ENCODE measurements around the gene GDPGP1. TPM values are rescaled to one million over a fixed set of nuclear protein-coding genes. Genes with fewer than 3 reads are reported as not detected.

The GDPGP1 gene
- total RNA-seq, 1 experiment from 2014 or later: 22.8 TPM

DNA sequence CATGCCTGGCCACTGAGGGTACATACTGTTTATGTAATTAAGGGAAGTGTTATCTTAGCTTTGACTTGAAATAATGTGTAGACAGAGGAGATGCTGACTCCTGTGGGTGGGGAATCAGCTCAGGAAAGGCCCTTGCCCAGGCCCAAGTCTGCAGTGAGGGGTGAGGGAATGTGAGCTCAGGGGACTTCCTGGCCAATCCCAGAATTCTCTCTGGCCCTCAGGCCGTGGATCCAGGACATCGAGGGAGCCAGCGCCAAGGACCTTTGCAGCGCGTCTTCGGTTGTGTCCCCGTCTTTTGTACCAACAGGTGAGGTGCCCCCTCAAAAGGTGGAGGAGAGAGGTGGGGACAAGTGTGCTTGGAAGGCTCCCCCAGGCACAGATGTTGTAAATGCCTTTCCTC is 6.7 kb upstream of the GDPGP1 start:
- Histone ChIP-seq H3K27me3 (ENCODE audit: control insufficient read depth, insufficient read depth, low read length) (no peaks in the 10 kb centered on the region), H3K4me3 (ENCODE audit: low read depth in 2 of 2, low read length in 2 of 2) (no peak overlapping the region), H3K36me3 (ENCODE audit: control insufficient read depth, insufficient read depth, low read length) (peaks cover 26% of the 10 kb centered on the region), H3K9me3 (ENCODE audit: control insufficient read depth, insufficient read depth, low read depth, low read length) (no peaks in the 10 kb centered on the region), H3K27ac (ENCODE audit: low read length) (peak overlapping the region; percentile 99), H3K4me1 (ENCODE audit: control insufficient read depth, insufficient read depth, low read length) (peaks cover 98% of the 10 kb centered on the region)
- in situ Hi-C loops (cut with HindIII; ENCODE audit: low pct_unique_long_range_greater_than_20kb, low sequenced_read_pairs) (no loop called here), intact Hi-C loops (cut with micrococcal nuclease; ENCODE audit: unreplicated experiment) (no loop called here)
- ChIA-PET POLR2A (interaction anchor here (0.6 to 0.7 kb wide), 2 partner anchors 55 to 65 kb away, joined by 3 to 4 read pairs; no protein-coding TSS in a partner anchor), CTCF (no interaction called here)
- ATAC-seq: no peak
- TF ChIP-seq TCF7L2 (IDR thresholded peaks at IDR 0.05; ENCODE audit: low read depth, low read length) (no peak), SIN3A (IDR thresholded peaks at IDR 0.05; ENCODE audit: borderline replicate concordance, insufficient read depth, low read depth, low read length) (no peak), POLR2AphosphoS5 (IDR thresholded peaks at IDR 0.05; ENCODE audit: low read depth, low read length) (peak; percentile 33; the same call in 1 of the 2 replicates)
- no peak for DNase-seq (ENCODE audit: low read depth, low spot score)
- BruUV-seq (replicated peaks): no TSS peak

DNA sequence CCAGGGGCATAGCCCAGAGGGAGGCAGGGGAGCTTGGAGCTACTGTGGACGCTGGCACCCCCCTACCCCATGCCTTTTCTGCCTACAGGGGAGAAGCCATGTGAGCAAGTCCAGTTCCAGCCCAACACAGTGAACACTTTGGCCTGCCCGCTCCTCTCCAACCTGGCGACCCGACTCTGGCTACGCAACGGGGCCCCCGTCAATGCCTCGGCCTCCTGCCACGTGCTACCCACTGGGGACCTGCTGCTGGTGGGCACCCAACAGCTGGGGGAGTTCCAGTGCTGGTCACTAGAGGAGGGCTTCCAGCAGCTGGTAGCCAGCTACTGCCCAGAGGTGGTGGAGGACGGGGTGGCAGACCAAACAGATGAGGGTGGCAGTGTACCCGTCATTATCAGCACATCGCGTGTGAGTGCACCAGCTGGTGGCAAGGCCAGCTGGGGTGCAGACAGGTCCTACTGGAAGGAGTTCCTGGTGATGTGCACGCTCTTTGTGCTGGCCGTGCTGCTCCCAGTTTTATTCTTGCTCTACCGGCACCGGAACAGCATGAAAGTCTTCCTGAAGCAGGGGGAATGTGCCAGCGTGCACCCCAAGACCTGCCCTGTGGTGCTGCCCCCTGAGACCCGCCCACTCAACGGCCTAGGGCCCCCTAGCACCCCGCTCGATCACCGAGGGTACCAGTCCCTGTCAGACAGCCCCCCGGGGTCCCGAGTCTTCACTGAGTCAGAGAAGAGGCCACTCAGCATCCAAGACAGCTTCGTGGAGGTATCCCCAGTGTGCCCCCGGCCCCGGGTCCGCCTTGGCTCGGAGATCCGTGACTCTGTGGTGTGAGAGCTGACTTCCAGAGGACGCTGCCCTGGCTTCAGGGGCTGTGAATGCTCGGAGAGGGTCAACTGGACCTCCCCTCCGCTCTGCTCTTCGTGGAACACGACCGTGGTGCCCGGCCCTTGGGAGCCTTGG is 5.9 kb upstream of the GDPGP1 start:
- in situ Hi-C loops (cut with HindIII; ENCODE audit: low pct_unique_long_range_greater_than_20kb, low sequenced_read_pairs): no loop called here

More for the DNA sequence above, 5.9 kb upstream of the GDPGP1 start:
- DNase-seq (ENCODE audit: low read depth, low spot score) (no peak), ATAC-seq (peak; percentile 2)
- ChIA-PET POLR2A (interaction anchor here (0.7 kb wide), 1 partner anchor 56 kb away, joined by 4 read pairs; no protein-coding TSS in a partner anchor), CTCF (no interaction called here)
- Histone ChIP-seq H3K27me3 (ENCODE audit: control insufficient read depth, insufficient read depth, low read length) (no peaks in the 10 kb centered on the region), H3K4me1 (ENCODE audit: control insufficient read depth, insufficient read depth, low read length) (peaks cover 90% of the 10 kb centered on the region), H3K36me3 (ENCODE audit: control insufficient read depth, insufficient read depth, low read length) (peaks cover 26% of the 10 kb centered on the region), H3K9me3 (ENCODE audit: control insufficient read depth, insufficient read depth, low read depth, low read length) (no peaks in the 10 kb centered on the region), H3K4me3 (ENCODE audit: low read depth in 2 of 2, low read length in 2 of 2) (no peak overlapping the region), H3K27ac (ENCODE audit: low read length) (peak overlapping the region; percentile 99)
- intact Hi-C loops (cut with micrococcal nuclease; ENCODE audit: unreplicated experiment): no loop called here
- no TSS peak for BruUV-seq (replicated peaks)
- 0 out of 2 replicates have a peak, but pooled peaks have one; percentile 1 for TF ChIP-seq POLR2AphosphoS5 (IDR thresholded peaks at IDR 0.05; ENCODE audit: low read depth, low read length)
- TF ChIP-seq SIN3A (IDR thresholded peaks at IDR 0.05; ENCODE audit: borderline replicate concordance, insufficient read depth, low read depth, low read length): no peak
- no peak; the same call in 1 of the 2 replicates for TF ChIP-seq TCF7L2 (IDR thresholded peaks at IDR 0.05; ENCODE audit: low read depth, low read length)
- TF ChIP-seq, protein P1, sequence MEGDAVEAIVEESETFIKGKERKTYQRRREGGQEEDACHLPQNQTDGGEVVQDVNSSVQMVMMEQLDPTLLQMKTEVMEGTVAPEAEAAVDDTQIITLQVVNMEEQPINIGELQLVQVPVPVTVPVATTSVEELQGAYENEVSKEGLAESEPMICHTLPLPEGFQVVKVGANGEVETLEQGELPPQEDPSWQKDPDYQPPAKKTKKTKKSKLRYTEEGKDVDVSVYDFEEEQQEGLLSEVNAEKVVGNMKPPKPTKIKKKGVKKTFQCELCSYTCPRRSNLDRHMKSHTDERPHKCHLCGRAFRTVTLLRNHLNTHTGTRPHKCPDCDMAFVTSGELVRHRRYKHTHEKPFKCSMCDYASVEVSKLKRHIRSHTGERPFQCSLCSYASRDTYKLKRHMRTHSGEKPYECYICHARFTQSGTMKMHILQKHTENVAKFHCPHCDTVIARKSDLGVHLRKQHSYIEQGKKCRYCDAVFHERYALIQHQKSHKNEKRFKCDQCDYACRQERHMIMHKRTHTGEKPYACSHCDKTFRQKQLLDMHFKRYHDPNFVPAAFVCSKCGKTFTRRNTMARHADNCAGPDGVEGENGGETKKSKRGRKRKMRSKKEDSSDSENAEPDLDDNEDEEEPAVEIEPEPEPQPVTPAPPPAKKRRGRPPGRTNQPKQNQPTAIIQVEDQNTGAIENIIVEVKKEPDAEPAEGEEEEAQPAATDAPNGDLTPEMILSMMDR (IDR thresholded peaks at IDR 0.05): no peak
- TF ChIP-seq, protein P2, sequence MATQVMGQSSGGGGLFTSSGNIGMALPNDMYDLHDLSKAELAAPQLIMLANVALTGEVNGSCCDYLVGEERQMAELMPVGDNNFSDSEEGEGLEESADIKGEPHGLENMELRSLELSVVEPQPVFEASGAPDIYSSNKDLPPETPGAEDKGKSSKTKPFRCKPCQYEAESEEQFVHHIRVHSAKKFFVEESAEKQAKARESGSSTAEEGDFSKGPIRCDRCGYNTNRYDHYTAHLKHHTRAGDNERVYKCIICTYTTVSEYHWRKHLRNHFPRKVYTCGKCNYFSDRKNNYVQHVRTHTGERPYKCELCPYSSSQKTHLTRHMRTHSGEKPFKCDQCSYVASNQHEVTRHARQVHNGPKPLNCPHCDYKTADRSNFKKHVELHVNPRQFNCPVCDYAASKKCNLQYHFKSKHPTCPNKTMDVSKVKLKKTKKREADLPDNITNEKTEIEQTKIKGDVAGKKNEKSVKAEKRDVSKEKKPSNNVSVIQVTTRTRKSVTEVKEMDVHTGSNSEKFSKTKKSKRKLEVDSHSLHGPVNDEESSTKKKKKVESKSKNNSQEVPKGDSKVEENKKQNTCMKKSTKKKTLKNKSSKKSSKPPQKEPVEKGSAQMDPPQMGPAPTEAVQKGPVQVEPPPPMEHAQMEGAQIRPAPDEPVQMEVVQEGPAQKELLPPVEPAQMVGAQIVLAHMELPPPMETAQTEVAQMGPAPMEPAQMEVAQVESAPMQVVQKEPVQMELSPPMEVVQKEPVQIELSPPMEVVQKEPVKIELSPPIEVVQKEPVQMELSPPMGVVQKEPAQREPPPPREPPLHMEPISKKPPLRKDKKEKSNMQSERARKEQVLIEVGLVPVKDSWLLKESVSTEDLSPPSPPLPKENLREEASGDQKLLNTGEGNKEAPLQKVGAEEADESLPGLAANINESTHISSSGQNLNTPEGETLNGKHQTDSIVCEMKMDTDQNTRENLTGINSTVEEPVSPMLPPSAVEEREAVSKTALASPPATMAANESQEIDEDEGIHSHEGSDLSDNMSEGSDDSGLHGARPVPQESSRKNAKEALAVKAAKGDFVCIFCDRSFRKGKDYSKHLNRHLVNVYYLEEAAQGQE (IDR thresholded peaks at IDR 0.05; ENCODE audit: insufficient read depth in 1 of 2, low read depth in 2 of 2, low read length in 1 of 2): no peak
